Prostate gland (tissue), 2 donors: Measurements from ENCODE around the gene ARL8A. TPM values are rescaled to one million over a fixed set of nuclear protein-coding genes. Genes with fewer than 3 reads are reported as not detected.
"Not testable (repeated sequence)": the region's sequence is repeated elsewhere in the genome, so short reads cannot be mapped to it uniquely, and the experiment has no call there.

ENCODE experiments used
- DNase-seq: peaks from one replicate; pipeline ENCODE4 v3.0.0-alpha.2; 2019; ENCODE audit warnings: low spot score
- H3K27ac ChIP-seq, 2 donors: fragments of 200-600 bp; sonication (generic); 2 replicates each; pipeline ENCODE4 v1.5.1; 2017 to 2019
- H3K27me3 ChIP-seq: fragments of 200-600 bp; sonication (generic); replicated peaks from 2 replicates; pipeline ENCODE4 v1.5.1; 2019; ENCODE audit not compliant: insufficient read depth
- H3K36me3 ChIP-seq, 2 donors: fragments of 200-600 bp; sonication (generic); 1 replicate in 1 of 2; 2 replicates in 1 of 2; pipeline versions ENCODE4 v1.5.1 to v1.8.1; 2017 to 2019
- H3K4me1 ChIP-seq: fragments of 200-600 bp; sonication (generic); replicated peaks from 2 replicates; pipeline ENCODE4 v1.5.1; 2019
- H3K4me3 ChIP-seq, 2 donors: fragments of 200-600 bp; sonication (generic); 2 replicates each; pipeline ENCODE4 v1.5.1; 2017 to 2019
- H3K9me3 ChIP-seq: fragments of 200-600 bp; sonication (generic); 2 replicates; pipeline ENCODE4 v1.5.1; 2017
- POLR2A ChIP-seq: fragments of 450-650 bp; IDR thresholded peaks from one replicate; pipeline ENCODE4 v1.6.1; 2016; ENCODE audit warnings: antibody characterized with exemption, mild to moderate bottlenecking
- POLR2AphosphoS5 ChIP-seq: sonication (generic); formaldehyde crosslinking; IDR thresholded peaks from one replicate; pipeline ENCODE4 v1.6.1; 2017; ENCODE audit warnings: antibody characterized with exemption
- WGBS: methylation state at CpG from one replicate; pipeline ENCODE4 v1.1.5; 2018; 5-methylcytosine and 5-hydroxymethylcytosine counted together
- intact Hi-C: fragments of 100-400 bp; cut with DNase I; formaldehyde crosslinking; loops from one replicate; pipeline ENCODE4 v1.14.2; 2022
- total RNA-seq, 2 donors: library from RNA; depleted of rRNA; stranded (reverse); fragments of >200 nt; gene quantifications; one replicate each; pipeline ENCODE4 v1.1.0, GENCODE V29; 2016
- TF ChIP-seq, protein P1 (sequence below), 4 experiments: fragments of 200-600 bp in 2 of 4; fragments of 450-650 bp in 2 of 4; sonication (generic) in 2 of 4; IDR thresholded peaks; 1 replicate in 3 of 4; 2 replicates in 1 of 4; pipeline ENCODE4 v1.5.1; 2016 to 2019; ENCODE audit warnings: antibody characterized with exemption in 4 of 4, mild to moderate bottlenecking in 2 of 4, moderate library complexity in 2 of 4

ARL8A gene
- total RNA-seq, 2 donors from 2014 or later, result 39.9 to 102 TPM

DNA sequence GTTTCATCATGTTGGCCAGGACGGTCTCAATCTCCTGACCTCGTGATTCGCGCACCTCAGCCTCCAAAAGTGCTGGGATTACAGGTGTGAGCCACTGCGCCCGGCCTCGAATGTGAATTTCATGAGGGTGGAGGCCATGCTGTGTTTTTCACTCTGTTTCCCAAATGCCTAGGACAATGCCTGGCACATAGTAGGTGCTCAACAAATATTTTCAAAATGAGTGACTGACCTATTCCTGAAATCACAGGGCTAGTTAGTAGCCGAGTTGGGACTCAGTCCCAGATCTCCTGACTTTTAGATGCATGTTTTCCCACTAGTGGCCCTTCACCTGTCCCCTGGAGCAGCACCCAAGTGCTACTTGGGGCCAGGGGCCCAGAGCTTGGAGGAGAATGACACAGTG, 28.2 kb downstream of the ARL8A start:
- Histone ChIP-seq H3K9me3 (no peaks in the 10 kb centered on the region), H3K36me3 (no peaks in the 10 kb centered on the region), H3K27ac (no peak overlapping the region), H3K4me3 (no peak overlapping the region), H3K4me1 (peaks cover 4% of the 10 kb centered on the region), H3K27me3 (no peaks in the 10 kb centered on the region)
- TF ChIP-seq POLR2AphosphoS5, result no peak
- TF ChIP-seq, protein P1, sequence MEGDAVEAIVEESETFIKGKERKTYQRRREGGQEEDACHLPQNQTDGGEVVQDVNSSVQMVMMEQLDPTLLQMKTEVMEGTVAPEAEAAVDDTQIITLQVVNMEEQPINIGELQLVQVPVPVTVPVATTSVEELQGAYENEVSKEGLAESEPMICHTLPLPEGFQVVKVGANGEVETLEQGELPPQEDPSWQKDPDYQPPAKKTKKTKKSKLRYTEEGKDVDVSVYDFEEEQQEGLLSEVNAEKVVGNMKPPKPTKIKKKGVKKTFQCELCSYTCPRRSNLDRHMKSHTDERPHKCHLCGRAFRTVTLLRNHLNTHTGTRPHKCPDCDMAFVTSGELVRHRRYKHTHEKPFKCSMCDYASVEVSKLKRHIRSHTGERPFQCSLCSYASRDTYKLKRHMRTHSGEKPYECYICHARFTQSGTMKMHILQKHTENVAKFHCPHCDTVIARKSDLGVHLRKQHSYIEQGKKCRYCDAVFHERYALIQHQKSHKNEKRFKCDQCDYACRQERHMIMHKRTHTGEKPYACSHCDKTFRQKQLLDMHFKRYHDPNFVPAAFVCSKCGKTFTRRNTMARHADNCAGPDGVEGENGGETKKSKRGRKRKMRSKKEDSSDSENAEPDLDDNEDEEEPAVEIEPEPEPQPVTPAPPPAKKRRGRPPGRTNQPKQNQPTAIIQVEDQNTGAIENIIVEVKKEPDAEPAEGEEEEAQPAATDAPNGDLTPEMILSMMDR (IDR thresholded peaks at IDR 0.05), result no peak
- no peak for TF ChIP-seq POLR2A
- WGBS, result 94% methylated on average over 8 of the region's 8 CpGs
- DNase-seq, result no peak
- intact Hi-C loops, result loop anchor here (10.0 kb wide), 1 partner anchor 101 kb away; the partner anchor contains the start of gene ELF3

DNA sequence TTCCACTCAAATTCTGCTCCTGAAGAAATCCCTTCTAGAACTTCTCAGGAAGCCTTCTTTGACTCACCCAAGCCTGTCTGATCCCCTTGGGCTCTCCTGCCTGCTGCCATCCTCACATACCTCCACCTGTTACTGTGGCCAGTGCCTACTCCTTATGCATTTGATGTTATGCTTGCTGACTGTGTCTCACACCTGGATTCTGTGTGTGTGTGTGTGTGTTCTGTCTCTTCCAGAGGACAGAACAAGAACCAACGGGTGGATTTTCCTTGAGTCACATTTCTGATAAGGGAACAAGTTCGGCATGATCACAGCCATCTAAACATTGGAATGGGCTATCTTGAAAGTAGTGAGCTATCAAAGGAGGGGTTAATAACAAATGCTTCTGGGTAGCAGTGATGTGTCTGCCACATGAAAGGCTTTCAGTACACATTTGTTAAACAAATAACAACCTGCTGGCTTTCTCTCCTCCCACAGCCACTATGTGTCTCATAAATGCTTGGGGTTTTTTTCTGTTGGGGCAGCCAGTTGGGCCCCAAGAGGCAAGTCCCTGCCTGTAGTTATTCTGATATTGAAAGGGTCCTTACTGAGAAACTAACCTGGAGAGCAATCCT, 30.7 kb downstream of the ARL8A start:
- no peak for TF ChIP-seq POLR2A
- peak; percentile 36 for TF ChIP-seq POLR2AphosphoS5
- TF ChIP-seq, protein P1 (IDR thresholded peaks at IDR 0.05), result no peak
- Histone ChIP-seq H3K4me3 (no peak overlapping the region), H3K27ac (peak overlapping the region in 1 of 2 donors; percentile 62), H3K4me1 (peaks cover 4% of the 10 kb centered on the region), H3K9me3 (no peaks in the 10 kb centered on the region), H3K36me3 (no peaks in the 10 kb centered on the region), H3K27me3 (no peaks in the 10 kb centered on the region)
- 19% methylated on average over 2 of the region's 2 CpGs for WGBS
- intact Hi-C loops, result loop anchor here (10.0 kb wide), 1 partner anchor 99 kb away; the partner anchor contains the start of gene ELF3
- no peak for DNase-seq

DNA sequence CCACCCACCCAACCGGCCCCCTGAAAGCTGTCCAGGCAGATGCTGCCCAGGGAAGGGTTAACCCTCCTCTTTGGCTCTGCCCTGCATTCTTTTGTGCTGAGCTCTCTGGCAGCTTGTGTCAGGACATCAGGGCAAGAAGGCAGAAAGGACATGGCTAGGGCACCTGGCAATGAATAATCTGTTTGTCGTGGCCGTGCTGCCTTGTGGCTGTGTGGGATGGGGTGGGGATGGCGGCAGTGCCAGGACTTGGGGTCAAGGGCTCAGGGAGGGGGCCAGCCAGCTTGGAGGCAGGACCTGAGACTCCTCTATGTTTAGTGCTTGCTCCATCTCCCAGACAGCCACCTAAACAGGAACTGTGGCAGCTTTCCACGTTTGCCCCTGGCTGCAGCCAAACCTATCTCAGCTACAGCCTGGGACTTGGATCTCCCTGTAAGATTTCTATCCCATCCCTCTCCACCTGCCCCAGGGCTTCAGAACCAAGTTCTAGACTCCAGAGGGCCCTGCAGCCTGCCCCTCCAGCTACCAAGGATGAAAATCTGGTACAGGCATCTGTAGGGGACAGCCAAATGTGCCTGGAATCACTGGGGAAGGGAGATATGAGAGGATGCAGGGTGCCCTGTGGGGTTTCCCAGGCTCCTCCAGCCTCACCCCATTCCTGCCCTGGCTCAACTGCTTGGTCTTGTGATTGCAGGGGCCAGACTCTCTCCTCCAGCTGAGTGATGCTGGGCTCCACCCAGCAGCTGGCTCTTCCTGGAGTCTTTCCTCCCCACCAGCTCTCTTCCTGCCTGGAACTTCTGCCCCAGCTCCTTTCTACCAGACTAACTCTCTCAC, 31.5 kb downstream of the ARL8A start:
- TF ChIP-seq, protein P1 (IDR thresholded peaks at IDR 0.05), result no peak
- no peak for TF ChIP-seq POLR2AphosphoS5
- no peak for TF ChIP-seq POLR2A
- no peak for DNase-seq
- intact Hi-C loops, result loop anchor here (10.0 kb wide), 1 partner anchor 98 kb away; the partner anchor contains the start of gene ELF3
- no peak overlapping the region for H3K4me3 ChIP-seq
- no peaks in the 10 kb centered on the region for H3K9me3 ChIP-seq
- H3K36me3 ChIP-seq, result no peaks in the 10 kb centered on the region
- H3K27me3 ChIP-seq, result no peaks in the 10 kb centered on the region
- 11% methylated on average over 5 of the region's 5 CpGs for WGBS
- H3K4me1 ChIP-seq, result peaks cover 4% of the 10 kb centered on the region
- H3K27ac ChIP-seq, result peak overlapping the region; percentile 22 to 62

DNA sequence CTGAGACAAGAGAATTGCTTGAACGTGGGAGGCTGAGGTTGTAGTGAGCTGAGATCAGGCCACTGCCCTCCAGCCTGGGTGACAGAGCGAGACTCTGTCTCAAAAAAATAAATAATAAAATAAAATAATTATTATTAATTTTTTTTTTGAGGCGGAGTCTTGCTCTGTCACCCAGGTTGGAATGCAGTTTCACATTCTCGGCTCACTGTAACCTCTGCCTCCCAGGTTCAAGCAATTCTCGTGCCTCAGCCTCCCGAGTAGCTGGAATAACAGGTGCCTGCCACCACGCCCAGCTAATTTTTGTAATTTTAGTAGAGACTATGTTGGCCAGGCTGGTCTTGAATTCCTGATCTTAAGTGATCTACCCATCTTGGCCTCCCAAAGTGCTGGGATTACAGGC, 32.9 kb downstream of the ARL8A start:
- not testable (repeated sequence) for H3K36me3 ChIP-seq, DNase-seq, H3K4me3 ChIP-seq, H3K4me1 ChIP-seq, H3K27me3 ChIP-seq, H3K27ac ChIP-seq, H3K9me3 ChIP-seq
- intact Hi-C loops, result loop anchor here (10.0 kb wide), 1 partner anchor 97 kb away; the partner anchor contains the start of gene ELF3
- WGBS, result 94% methylated on average over 7 of the region's 7 CpGs

DNA sequence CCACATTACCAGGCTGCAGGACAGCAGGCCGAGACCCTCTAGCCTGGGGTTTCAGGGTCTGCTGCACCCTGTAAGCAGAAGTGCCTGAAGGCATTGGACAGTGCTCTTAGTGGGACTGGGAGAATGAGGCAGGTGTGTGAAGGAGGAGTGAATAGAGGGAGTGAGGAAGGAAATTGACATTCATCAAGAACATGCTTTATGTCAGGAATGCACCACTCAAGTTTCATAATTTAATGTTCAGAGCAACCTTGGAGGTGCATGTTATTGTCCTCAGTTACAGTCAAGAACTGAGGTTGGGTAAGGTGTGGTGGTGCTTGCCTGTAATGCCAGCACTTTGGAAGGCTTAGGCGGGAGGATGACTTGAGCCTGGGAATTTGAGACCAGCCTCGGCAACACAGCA, 33.6 kb downstream of the ARL8A start:
- intact Hi-C loops, result loop anchor here (10.0 kb wide), 1 partner anchor 96 kb away; the partner anchor contains the start of gene ELF3
- WGBS, result 88% methylated on average over 3 of the region's 3 CpGs
- DNase-seq, result no peak

More for the DNA sequence above, 33.6 kb downstream of the ARL8A start:
- no peak for TF ChIP-seq POLR2AphosphoS5
- TF ChIP-seq, protein P1 (IDR thresholded peaks at IDR 0.05), result no peak
- Histone ChIP-seq H3K9me3 (no peaks in the 10 kb centered on the region), H3K4me3 (no peak overlapping the region), H3K27me3 (no peaks in the 10 kb centered on the region), H3K4me1 (peaks cover 10% of the 10 kb centered on the region), H3K27ac (no peak overlapping the region), H3K36me3 (no peaks in the 10 kb centered on the region)
